Activated T-helper 1 cell treated with anti-CD3 and anti-CD28 coated beads, Interleukin-12 subunit alpha, Interleukin-12 subunit beta, Interleukin-2, Interleukin-4 antibody, amounts not matched to agents 30 ng/mL and 10 ng/mL and 1 ng/mL, durations not matched to agents 14 hours and 24 hours and 36 hours (primary cell): ENCODE measurements around the gene SCTR. TPM values are rescaled to one million over a fixed set of nuclear protein-coding genes. Genes with fewer than 3 reads are reported as not detected.

Experiments
- DNase-seq: peaks from one replicate; pipeline ENCODE4 v3.0.0; 2021; ENCODE audit warnings: low spot score
- H3K27ac Mint-ChIP-seq: one replicate; pipeline ENCODE4 v1.8.0; 2021; ENCODE audit warnings: mild to moderate bottlenecking, mixed read lengths
- H3K27me3 Mint-ChIP-seq: one replicate; pipeline ENCODE4 v1.8.0; 2022; ENCODE audit warnings: mild to moderate bottlenecking, moderate library complexity, mixed read lengths; ENCODE audit not compliant: insufficient read depth
- H3K36me3 Mint-ChIP-seq: one replicate; pipeline ENCODE4 v1.8.0; 2021; ENCODE audit warnings: low read depth, mixed read lengths
- H3K4me1 Mint-ChIP-seq: one replicate; pipeline ENCODE4 v1.8.0; 2021; ENCODE audit warnings: low read depth, mixed read lengths
- H3K4me3 Mint-ChIP-seq: one replicate; pipeline ENCODE4 v1.8.0; 2021; ENCODE audit warnings: mild to moderate bottlenecking, moderate library complexity, mixed read lengths
- H3K9me3 Mint-ChIP-seq: one replicate; pipeline ENCODE4 v1.8.0; 2021; ENCODE audit warnings: mixed read lengths
- intact Hi-C: fragments of 100-400 bp; cut with micrococcal nuclease; formaldehyde crosslinking; loops from one replicate; pipeline ENCODE4 v1.15.1; 2024
- total RNA-seq: library from RNA; stranded (reverse); gene quantifications from 2 replicates; pipeline ENCODE4 v1.2.3, GENCODE V29; 2022

Gene SCTR
- total RNA-seq, 1 donor from 2014 or later: not detected

DNA sequence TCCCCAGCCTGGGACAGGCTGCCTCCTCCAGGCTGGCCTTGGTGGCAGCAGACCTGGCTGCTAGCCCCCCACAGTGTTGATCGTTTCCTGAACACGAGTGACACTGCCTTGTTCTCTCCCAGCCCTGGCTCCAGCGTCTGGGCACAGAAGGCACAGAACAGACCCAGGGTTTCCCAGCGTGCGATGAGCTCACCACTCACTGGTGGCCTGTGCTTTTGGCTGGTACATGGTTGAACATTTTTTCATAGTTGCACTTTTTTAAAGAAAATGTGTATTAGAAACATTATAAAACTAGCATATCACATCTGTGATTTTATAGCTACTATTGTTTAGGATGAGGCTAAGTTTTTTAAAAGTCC, 40.9 kb downstream of the SCTR start:
- DNase-seq: no peak
- Mint-ChIP-seq H3K27ac (no peak overlapping the region), H3K27me3 (no peaks in the 10 kb centered on the region), H3K9me3 (no peaks in the 10 kb centered on the region), H3K36me3 (no peaks in the 10 kb centered on the region), H3K4me1 (no peaks in the 10 kb centered on the region), H3K4me3 (no peak overlapping the region)
- intact Hi-C loops: no loop called here

GRCh38 chr2:119482481-119483394, 41.5 kb downstream of the SCTR start:
- Mint-ChIP-seq H3K9me3 (no peaks in the 10 kb centered on the region), H3K27me3 (no peaks in the 10 kb centered on the region), H3K4me3 (no peak overlapping the region), H3K27ac (no peak overlapping the region), H3K4me1 (no peaks in the 10 kb centered on the region), H3K36me3 (no peaks in the 10 kb centered on the region)
- intact Hi-C loops: no loop called here
- DNase-seq: no peak

DNA sequence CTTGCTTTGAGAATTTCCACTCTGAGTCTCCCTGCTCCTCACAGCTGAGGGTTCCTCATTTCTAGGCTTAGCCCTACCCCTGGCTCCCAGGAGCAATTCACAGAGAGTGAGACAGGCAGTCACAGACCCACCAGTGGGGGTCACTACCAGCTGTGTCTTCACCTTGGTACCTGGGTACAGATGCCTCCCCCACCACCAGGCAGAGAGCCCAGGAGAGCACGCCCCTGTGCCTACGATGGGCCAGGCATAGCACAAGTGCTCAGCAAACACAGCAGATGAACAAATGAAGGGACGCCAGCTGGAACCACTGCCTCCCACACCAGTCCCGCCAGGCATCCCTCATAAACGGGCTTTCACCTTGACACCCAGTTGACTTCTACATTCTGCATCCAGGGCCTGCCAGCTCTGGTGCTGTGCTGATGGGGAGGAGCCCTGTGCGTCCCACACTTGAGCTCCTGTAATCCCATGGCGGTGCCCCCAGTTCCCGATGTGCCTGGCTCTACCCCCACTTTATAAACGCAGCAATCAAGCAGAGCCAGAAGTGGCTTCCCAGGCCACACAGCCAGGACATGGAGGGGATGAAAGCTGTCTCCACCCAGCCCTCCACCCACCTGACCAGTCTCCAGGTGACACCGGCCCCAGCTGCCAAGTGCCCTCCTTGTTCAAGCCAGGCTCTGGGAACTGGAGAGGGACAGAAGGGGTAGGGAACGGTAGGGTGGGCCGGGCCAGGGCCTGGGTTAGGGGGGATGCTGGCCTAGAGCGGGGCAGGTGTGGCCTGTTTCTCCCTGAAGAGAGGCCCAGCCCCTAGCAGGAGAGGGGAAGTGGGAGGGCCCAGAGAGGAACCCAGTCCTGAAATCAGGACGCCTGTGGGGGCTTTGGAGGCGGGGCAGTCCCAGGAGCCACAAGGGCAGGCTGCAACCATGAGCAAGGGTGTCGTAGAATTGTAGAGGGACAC, 42.5 kb downstream of the SCTR start:
- Mint-ChIP-seq H3K4me3 (no peak overlapping the region), H3K36me3 (no peaks in the 10 kb centered on the region), H3K4me1 (no peaks in the 10 kb centered on the region), H3K27me3 (no peaks in the 10 kb centered on the region), H3K9me3 (no peaks in the 10 kb centered on the region), H3K27ac (no peak overlapping the region)
- intact Hi-C loops: no loop called here
- no peak for DNase-seq

GRCh38 chr2:119480718-119481142, 43.6 kb downstream of the SCTR start:
- no peak for DNase-seq
- no peak overlapping the region for H3K27ac Mint-ChIP-seq
- no peaks in the 10 kb centered on the region for H3K4me1 Mint-ChIP-seq
- no peaks in the 10 kb centered on the region for H3K9me3 Mint-ChIP-seq
- intact Hi-C loops: no loop called here
- H3K36me3 Mint-ChIP-seq: no peaks in the 10 kb centered on the region
- no peak overlapping the region for H3K4me3 Mint-ChIP-seq
- H3K27me3 Mint-ChIP-seq: no peaks in the 10 kb centered on the region

DNA sequence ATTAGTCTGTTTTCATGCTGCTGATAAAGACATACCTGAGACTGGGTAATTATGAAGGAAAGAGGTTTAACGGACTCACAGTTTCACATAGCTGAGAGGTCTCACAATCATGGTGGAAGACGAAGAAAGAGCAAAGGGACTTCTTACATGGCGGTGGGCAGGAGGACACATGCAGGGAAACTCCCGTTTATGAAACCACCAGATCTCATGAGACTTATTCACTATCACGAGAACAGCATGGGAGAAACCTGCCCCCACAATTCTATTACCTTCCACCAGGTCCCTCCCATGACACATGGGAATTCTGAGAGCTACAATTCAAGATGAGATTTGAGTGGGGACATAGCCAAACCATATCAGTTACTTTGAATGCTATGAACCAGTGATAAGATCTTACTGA, 44.1 kb downstream of the SCTR start:
- Mint-ChIP-seq H3K4me1 (no peaks in the 10 kb centered on the region), H3K27me3 (no peaks in the 10 kb centered on the region), H3K27ac (no peak overlapping the region), H3K4me3 (no peak overlapping the region), H3K9me3 (no peaks in the 10 kb centered on the region), H3K36me3 (no peaks in the 10 kb centered on the region)
- DNase-seq: no peak
- intact Hi-C loops: no loop called here

GRCh38 chr2:119478978-119479295, 45.3 kb downstream of the SCTR start:
- Mint-ChIP-seq H3K36me3 (no peaks in the 10 kb centered on the region), H3K4me3 (no peak overlapping the region), H3K9me3 (no peaks in the 10 kb centered on the region), H3K27ac (no peak overlapping the region), H3K4me1 (no peaks in the 10 kb centered on the region), H3K27me3 (no peaks in the 10 kb centered on the region)
- DNase-seq: no peak
- intact Hi-C loops: no loop called here

- intact Hi-C loops: no loop called here
- no peaks in the 10 kb centered on the region for H3K36me3 Mint-ChIP-seq
- no peaks in the 10 kb centered on the region for H3K4me1 Mint-ChIP-seq
- DNase-seq: no peak
- no peaks in the 10 kb centered on the region for H3K9me3 Mint-ChIP-seq
- no peak overlapping the region for H3K27ac Mint-ChIP-seq
- no peaks in the 10 kb centered on the region for H3K27me3 Mint-ChIP-seq
- no peak overlapping the region for H3K4me3 Mint-ChIP-seq
These were observed 45.9 kb downstream of the SCTR start for GRCh38 chr2:119478188-119478977.

GRCh38 chr2:119477113-119477505, 47.2 kb downstream of the SCTR start:
- H3K9me3 Mint-ChIP-seq: no peaks in the 10 kb centered on the region
- no peaks in the 10 kb centered on the region for H3K27me3 Mint-ChIP-seq
- DNase-seq: no peak
- no peak overlapping the region for H3K27ac Mint-ChIP-seq
- no peaks in the 10 kb centered on the region for H3K4me1 Mint-ChIP-seq
- intact Hi-C loops: no loop called here
- H3K36me3 Mint-ChIP-seq: no peaks in the 10 kb centered on the region
- no peak overlapping the region for H3K4me3 Mint-ChIP-seq

DNA sequence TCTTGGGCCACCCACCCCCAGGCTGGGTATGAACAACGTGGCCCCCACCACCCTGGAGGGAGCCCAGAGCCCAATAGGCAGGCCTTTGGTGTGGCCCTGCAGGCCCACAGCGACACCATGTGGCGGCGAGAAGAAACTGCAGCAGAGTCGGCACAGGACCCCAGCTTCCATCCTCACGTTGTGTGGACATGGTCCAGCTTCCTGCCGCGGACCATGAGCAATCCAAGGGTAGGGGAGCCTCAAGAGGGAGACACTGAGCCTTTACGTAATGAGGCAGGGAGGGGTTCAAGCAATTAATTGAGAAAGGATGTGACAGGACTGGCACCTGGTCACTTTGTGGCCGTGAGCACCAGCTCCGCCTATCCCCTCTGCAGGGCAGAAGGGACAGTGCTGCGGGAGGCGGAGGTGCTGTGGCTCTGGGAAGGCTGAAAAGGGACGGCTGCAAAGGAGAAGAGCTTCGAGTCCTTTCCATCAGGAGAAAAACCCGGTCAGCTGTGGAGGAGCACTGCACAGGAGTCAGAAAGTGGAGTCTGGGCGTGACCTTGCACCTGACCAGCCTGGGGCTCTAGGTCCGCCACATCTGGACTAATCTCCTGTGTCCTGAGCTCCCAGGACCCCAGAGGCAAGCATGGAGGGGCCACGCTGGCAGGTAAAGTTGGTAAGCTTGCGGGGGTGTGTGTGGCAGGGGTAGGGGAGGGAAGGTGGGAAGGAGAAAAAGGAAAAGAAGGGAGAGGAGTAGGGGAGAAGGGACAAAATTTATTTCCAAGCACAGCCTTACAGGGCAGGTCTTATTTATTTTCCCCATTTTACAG, 47.8 kb downstream of the SCTR start:
- H3K36me3 Mint-ChIP-seq: no peaks in the 10 kb centered on the region
- H3K27me3 Mint-ChIP-seq: no peaks in the 10 kb centered on the region
- no peaks in the 10 kb centered on the region for H3K9me3 Mint-ChIP-seq
- DNase-seq: peak; percentile 9
- H3K4me3 Mint-ChIP-seq: no peak overlapping the region
- H3K27ac Mint-ChIP-seq: no peak overlapping the region
- intact Hi-C loops: loop anchor here (1.0 kb wide), 2 partner anchors 69 to 595 kb away; no protein-coding TSS in a partner anchor
- H3K4me1 Mint-ChIP-seq: no peaks in the 10 kb centered on the region

GRCh38 chr2:119475857-119476244, 48.4 kb downstream of the SCTR start:
- intact Hi-C loops: loop anchor here (1.0 kb wide), 2 partner anchors 69 to 595 kb away; no protein-coding TSS in a partner anchor
- Mint-ChIP-seq H3K27ac (no peak overlapping the region), H3K4me3 (no peak overlapping the region), H3K4me1 (no peaks in the 10 kb centered on the region), H3K36me3 (no peaks in the 10 kb centered on the region), H3K9me3 (no peaks in the 10 kb centered on the region), H3K27me3 (no peaks in the 10 kb centered on the region)
- no peak for DNase-seq

DNA sequence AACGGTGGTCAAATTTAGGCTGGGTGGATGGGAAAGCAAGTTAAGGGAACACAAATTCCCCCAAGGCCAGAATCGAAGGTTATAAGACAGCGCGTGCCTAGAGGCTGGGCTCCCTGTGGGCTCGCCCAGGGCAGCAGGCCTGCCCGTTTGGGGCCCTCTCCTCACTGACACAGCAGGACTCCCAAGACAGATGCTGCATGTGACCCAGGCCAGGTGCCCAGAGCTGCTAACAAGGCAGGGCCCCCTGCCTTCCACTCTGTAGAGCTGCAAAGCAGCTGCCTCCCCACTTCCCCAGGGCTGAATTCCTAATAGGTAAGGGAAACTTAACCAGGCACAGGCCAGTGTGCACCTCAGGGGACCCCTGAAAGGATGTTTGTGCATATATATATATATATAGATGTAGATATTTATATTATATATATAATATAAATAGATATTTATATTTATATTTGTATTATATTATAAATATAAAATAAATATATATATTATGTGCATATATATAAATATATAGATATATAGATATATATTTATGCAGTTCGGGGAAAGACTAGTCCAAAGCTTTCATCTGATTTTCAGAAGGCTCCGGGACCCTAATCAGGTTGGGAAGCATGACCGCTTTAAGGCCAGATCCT, 48.9 kb downstream of the SCTR start:
- Mint-ChIP-seq H3K27me3 (no peaks in the 10 kb centered on the region), H3K4me1 (no peaks in the 10 kb centered on the region), H3K9me3 (no peaks in the 10 kb centered on the region), H3K36me3 (no peaks in the 10 kb centered on the region), H3K4me3 (no peak overlapping the region), H3K27ac (no peak overlapping the region)
- no peak for DNase-seq
- intact Hi-C loops: no loop called here
